Thyroid gland (tissue), 4 donors: Measurements from ENCODE around the gene OR8K3. TPM values are rescaled to one million over a fixed set of nuclear protein-coding genes. Genes with fewer than 3 reads are reported as not detected.

Experiments used
- DNase-seq, 2 donors: peaks; one replicate each; pipeline ENCODE4 v3.0.0-alpha.2; 2019
- H3K27ac ChIP-seq, 3 donors: fragments of 200-600 bp; sonication (generic); 1 replicate in 2 of 3; 2 replicates in 1 of 3; pipeline ENCODE4 v1.5.1; 2016 to 2019; ENCODE audit warnings: mild to moderate bottlenecking in 1 of 3, moderate library complexity in 1 of 3
- H3K27me3 ChIP-seq: fragments of 200-600 bp; sonication (generic); one replicate; pipeline ENCODE4 v1.5.1; 2019
- H3K36me3 ChIP-seq, 2 donors: fragments of 200-600 bp; sonication (generic); one replicate each; pipeline ENCODE4 v1.5.1; 2016 to 2019
- H3K4me1 ChIP-seq, 2 donors: fragments of 200-600 bp; sonication (generic); one replicate each; pipeline ENCODE4 v1.5.1; 2017 to 2019
- H3K4me3 ChIP-seq, 3 donors: fragments of 200-600 bp; sonication (generic); replicated peaks in 1 of 3; 1 replicate in 2 of 3; 2 replicates in 1 of 3; pipeline ENCODE4 v1.5.1; 2016; ENCODE audit warnings: mild to moderate bottlenecking in 1 of 3
- H3K9me3 ChIP-seq: fragments of 200-600 bp; sonication (generic); one replicate; pipeline ENCODE4 v1.5.1; 2017
- CTCF ChIP-seq, 6 experiments: fragments of 200-600 bp in 3 of 6; fragments of 450-650 bp in 3 of 6; sonication (generic) in 3 of 6; IDR thresholded peaks; one replicate each; pipeline ENCODE4 v1.5.1; 2016 to 2019; ENCODE audit warnings: antibody characterized with exemption in 6 of 6, mild to moderate bottlenecking in 2 of 6, inconsistent platforms in 1 of 6, moderate library complexity in 1 of 6
- POLR2A ChIP-seq, 2 donors: fragments of 450-650 bp; IDR thresholded peaks; one replicate each; pipeline ENCODE4 v1.6.1; 2017; ENCODE audit warnings: antibody characterized with exemption in 2 of 2, mild to moderate bottlenecking in 2 of 2, moderate library complexity in 1 of 2
- WGBS, 2 donors: methylation state at CpG; one replicate each; pipeline ENCODE4 v1.1.5; 2017; 5-methylcytosine and 5-hydroxymethylcytosine counted together
- intact Hi-C: fragments of 100-400 bp; cut with DNase I; formaldehyde crosslinking; loops from one replicate; pipeline ENCODE4 v1.15.1; 2023
- total RNA-seq, 4 donors: library from RNA; depleted of rRNA; stranded (reverse); fragments of >200 nt; gene quantifications; one replicate each; pipeline ENCODE4 v1.2.3, GENCODE V29; 2016

The OR8K3 gene
- total RNA-seq, 4 donors from 2014 or later, result not detected

DNA sequence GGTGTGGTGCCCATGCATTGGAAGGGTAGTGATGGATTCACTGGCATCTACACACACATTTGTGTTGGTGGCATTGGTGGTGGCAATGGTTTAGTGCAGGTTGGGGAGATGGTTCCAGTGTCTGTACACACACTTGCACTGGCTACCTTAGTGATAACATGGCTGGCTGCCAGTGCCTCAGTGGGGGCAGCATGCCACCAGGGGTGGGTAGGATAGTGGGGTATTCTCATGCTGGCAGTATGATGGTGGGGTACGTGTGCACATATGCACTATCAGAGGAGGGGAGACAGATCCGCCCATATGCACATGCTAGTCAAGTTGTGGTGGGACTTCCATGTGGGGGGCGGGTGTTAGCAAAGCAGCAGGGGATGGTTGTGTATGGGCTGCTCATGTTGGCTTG is 7.1 kb upstream of the OR8K3 start:
- Histone ChIP-seq H3K4me3 (no peak overlapping the region), H3K27ac (no peak overlapping the region), H3K36me3 (no peaks in the 10 kb centered on the region), H3K4me1 (no peaks in the 10 kb centered on the region), H3K9me3 (no peaks in the 10 kb centered on the region), H3K27me3 (no peaks in the 10 kb centered on the region)
- TF ChIP-seq CTCF (IDR thresholded peaks at IDR 0.05) (no peak), POLR2A (IDR thresholded peaks at IDR 0.05) (no peak)
- 88 to 100% methylated on average over 1 to 3 of the region's 3 CpGs for WGBS, 2 donors
- intact Hi-C loops, result no loop called here
- DNase-seq, result no peak

DNA sequence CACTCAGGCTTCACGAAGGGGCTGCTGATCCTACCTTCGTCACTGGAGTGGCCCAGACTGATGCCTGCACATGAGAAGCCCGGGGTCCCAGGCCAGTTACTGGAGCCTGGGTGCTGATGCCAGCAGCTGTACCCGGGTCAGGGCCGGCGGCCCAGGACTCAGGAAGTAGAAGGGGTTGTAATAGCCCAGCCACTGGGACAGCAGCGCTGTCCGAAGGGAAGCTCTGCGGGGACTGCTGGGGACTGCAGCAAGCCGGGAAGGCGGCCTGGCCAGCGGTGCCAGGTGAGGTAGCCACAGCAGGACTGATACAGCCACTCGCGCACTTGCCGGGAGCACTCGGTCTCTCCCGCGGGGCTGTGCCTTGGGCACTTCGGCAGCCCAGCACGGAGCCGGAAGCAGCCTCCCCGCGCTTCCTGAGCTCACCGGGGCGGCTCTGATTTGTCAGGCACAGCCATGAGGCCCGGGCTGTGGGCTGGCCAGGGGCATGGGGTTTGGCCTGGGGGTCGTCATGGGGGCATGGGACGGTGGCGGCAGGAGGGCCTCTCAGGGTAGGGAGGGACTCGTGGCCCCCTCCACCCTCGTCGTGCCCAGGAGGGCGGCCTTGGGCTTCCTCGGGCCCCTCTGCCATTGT is 17.0 kb downstream of the OR8K3 start:
- Histone ChIP-seq H3K9me3 (no peaks in the 10 kb centered on the region), H3K36me3 (no peaks in the 10 kb centered on the region), H3K4me3 (no peak overlapping the region), H3K27ac (no peak overlapping the region), H3K27me3 (no peaks in the 10 kb centered on the region), H3K4me1 (no peaks in the 10 kb centered on the region)
- TF ChIP-seq CTCF (IDR thresholded peaks at IDR 0.05), result no peak
- TF ChIP-seq POLR2A (IDR thresholded peaks at IDR 0.05), result no peak
- WGBS, 2 donors, result 86 to 88% methylated on average over 14 to 18 of the region's 34 CpGs
- intact Hi-C loops, result no loop called here
- DNase-seq, result no peak

DNA sequence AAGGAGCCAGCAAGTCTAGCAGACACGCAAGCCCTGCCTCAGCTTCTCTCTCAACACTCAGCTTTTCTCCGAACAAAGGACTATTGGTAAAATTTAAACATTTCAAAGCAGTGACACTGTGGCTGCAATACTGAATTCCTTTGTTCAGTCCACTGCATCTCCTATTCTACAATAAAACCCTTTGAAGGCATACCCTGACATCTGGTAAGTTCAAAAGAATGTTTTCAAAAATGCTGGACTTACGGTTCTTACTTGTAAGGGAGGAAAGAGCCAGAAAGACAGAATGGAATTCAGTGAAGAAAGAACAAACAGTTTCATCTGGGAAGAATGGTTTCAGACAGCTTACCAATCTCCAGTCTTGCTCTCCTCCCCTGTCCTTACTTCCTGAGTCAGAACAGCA is 18.2 kb downstream of the OR8K3 start:
- H3K27me3 ChIP-seq, result no peaks in the 10 kb centered on the region
- H3K36me3 ChIP-seq, result no peaks in the 10 kb centered on the region
- WGBS, 2 donors, result 43 to 60% methylated on average over 3 of the region's 3 CpGs
- no peaks in the 10 kb centered on the region for H3K9me3 ChIP-seq
- TF ChIP-seq POLR2A (IDR thresholded peaks at IDR 0.05) (no peak), CTCF (IDR thresholded peaks at IDR 0.05) (no peak)
- intact Hi-C loops, result no loop called here
- H3K27ac ChIP-seq, result no peak overlapping the region
- no peaks in the 10 kb centered on the region for H3K4me1 ChIP-seq
- DNase-seq, result no peak
- no peak overlapping the region for H3K4me3 ChIP-seq

GRCh38 chr11:56340289-56340688 is 25.3 kb downstream of the OR8K3 start:
- Histone ChIP-seq H3K4me1 (no peaks in the 10 kb centered on the region), H3K27me3 (no peaks in the 10 kb centered on the region)
- no peak for TF ChIP-seq CTCF (IDR thresholded peaks at IDR 0.05)

DNA sequence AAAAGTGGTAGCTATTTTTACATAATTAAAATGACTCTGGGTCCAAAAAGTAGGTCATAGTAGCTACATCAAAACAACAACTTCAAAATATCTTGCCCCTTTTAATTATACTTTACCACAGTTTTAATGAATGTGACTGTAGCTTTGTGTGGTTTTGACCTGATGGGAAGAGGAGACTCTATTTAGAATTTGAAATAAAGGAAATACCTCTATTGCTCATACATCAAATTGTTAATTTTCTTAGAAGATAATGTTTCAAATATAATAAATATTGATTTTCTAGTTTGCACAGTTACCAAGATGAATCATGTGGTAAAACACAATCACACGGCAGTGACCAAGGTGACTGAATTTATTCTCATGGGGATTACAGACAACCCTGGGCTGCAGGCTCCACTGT is 30.8 kb downstream of the OR8K3 start, which contains the start of gene OR8K1:
Gene OR8K1, plus strand, starts transcription at position 301 of the 400 bp plus-strand sequence. Its CDS starts 0 bp downstream, at position 301.
- TF ChIP-seq CTCF (IDR thresholded peaks at IDR 0.05) (no peak), POLR2A (IDR thresholded peaks at IDR 0.05) (no peak)
- intact Hi-C loops, result no loop called here
- no peak for DNase-seq
- Histone ChIP-seq H3K9me3 (no peaks in the 10 kb centered on the region), H3K4me3 (no peak within 1 kb of the TSS), H3K4me1 (no peaks in the 10 kb centered on the region), H3K36me3 (no peaks in the 10 kb centered on the region), H3K27ac (no peak within 1 kb of the TSS), H3K27me3 (no peaks in the 10 kb centered on the region)
- WGBS, 2 donors, result 79 to 94% methylated on average over 1 of the region's 1 CpG

More at GRCh38 chr11:56340289-56340688, 25.3 kb downstream of the OR8K3 start:
- Histone ChIP-seq H3K9me3 (no peaks in the 10 kb centered on the region), H3K36me3 (no peaks in the 10 kb centered on the region), H3K4me3 (no peak overlapping the region), H3K27ac (no peak overlapping the region)
- intact Hi-C loops, result no loop called here
- no peak for DNase-seq
